SJSA1 (cell line): ENCODE measurements around the gene SLC38A5. TPM values are rescaled to one million over a fixed set of nuclear protein-coding genes. Genes with fewer than 3 reads are reported as not detected.
"Not testable (repeated sequence)": the region's sequence is repeated elsewhere in the genome, so short reads cannot be mapped to it uniquely, and the experiment has no call there.

Experiments
- DNase-seq, 2 experiments: peaks; one replicate each; pipeline ENCODE4 v3.0.0-alpha.2; 2015 to 2020; ENCODE audit warnings: low spot score in 2 of 2, low read depth in 1 of 2
- H3K27ac ChIP-seq: fragments of 250-450 bp; sonication (Bioruptor Pico); 2 replicates; pipeline ENCODE4 v1.5.1; 2020; ENCODE audit warnings: mild to moderate bottlenecking, moderate library complexity
- H3K27me3 ChIP-seq: fragments of 250-450 bp; sonication (Bioruptor Pico); replicated peaks from 2 replicates; pipeline ENCODE4 v1.5.1; 2020; ENCODE audit warnings: mild to moderate bottlenecking, moderate library complexity
- H3K36me3 ChIP-seq: fragments of 250-450 bp; sonication (Bioruptor Pico); 2 replicates; pipeline ENCODE4 v1.5.1; 2020; ENCODE audit warnings: mild to moderate bottlenecking
- H3K4me1 ChIP-seq: fragments of 250-450 bp; sonication (Bioruptor Pico); replicated peaks from 2 replicates; pipeline ENCODE4 v1.6.1; 2021; ENCODE audit warnings: mild to moderate bottlenecking
- H3K4me3 ChIP-seq: fragments of 250-450 bp; sonication (Bioruptor Pico); 2 replicates; pipeline ENCODE4 v1.5.1; 2020; ENCODE audit warnings: mild to moderate bottlenecking
- H3K9me3 ChIP-seq: fragments of 250-450 bp; sonication (Bioruptor Pico); replicated peaks from 2 replicates; pipeline ENCODE4 v1.5.1; 2020; ENCODE audit warnings: mild to moderate bottlenecking
- total RNA-seq: library from RNA; depleted of rRNA; stranded (reverse); fragments of >200 nt; shearing (Covaris generic); gene quantifications from 2 replicates; pipeline ENCODE4 v1.2.3, GENCODE V29; 2014; rRNA removed

Gene SLC38A5
- 0.16 TPM in 1 of 2 replicates, not detected in the other for total RNA-seq

DNA sequence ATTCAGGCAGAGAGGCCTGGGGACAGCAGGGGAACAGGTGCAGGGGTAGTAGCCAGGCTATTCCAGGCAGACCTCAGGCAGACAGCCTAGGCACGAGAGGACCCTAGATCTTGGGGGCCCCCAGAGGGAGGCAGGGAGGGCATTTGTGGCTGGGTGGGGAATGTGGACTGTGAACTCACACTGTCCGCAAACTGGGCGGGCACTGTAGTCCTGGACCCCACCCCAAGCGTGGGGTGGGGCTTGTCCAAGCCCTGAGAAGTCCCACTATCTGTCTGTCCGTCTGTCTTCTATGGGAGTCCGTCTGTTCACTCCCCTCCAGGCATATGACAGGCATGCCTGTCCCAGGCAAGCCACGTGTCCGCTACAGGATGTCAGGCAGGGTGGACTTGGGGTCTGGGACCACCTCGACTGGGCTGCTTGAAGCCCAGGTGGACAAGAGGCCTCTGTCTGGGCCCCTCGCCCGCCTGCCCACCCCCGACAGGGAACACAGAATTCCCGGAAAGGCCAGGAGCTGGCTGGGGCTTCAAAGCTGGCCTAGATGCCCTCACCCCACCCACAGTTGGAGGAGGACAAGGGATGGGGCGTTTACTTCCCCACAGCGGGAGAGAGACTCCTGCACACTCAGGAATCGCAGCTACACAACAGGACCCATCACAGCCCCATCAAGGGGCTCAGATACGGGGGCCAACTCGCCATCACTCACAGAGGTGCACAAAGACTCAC lies at the start of gene SLC38A5:
TSS of gene SLC38A5 (minus strand) at position 151 of the 723 bp plus-strand sequence. CDS start 2,336 bp downstream, outside the sequence.
- no peaks in the 10 kb centered on the region for H3K36me3 ChIP-seq
- H3K27me3 ChIP-seq: no peaks in the 10 kb centered on the region
- DNase-seq: no peak
- H3K4me1 ChIP-seq: peaks cover 8% of the 10 kb centered on the region; the same call in 1 of the 2 replicates
- no peak within 1 kb of the TSS for H3K4me3 ChIP-seq
- no peak within 1 kb of the TSS for H3K27ac ChIP-seq
- no peaks in the 10 kb centered on the region for H3K9me3 ChIP-seq

DNA sequence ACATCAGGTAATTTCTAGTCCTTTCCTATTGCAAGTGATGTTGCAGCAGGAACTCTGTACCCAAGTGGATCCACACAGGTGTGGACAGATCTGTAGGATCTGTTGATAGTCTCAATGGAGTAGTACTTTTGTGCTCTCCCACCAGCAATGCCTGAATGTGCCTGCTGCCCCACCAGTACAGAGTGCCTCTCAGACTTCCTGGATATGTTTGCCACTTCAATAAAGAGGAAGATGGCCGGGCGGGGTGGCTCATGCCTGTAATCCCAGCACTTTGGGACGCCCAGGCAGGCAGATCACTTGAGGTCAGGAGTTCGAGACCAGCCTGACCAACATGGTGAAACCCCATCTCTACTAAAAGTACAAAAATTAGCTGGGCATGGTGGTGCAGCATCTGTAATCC lies 49.4 kb upstream of the SLC38A5 start:
- H3K4me1 ChIP-seq, H3K27me3 ChIP-seq, DNase-seq, H3K9me3 ChIP-seq, H3K27ac ChIP-seq, H3K4me3 ChIP-seq, H3K36me3 ChIP-seq: not testable (repeated sequence)

DNA sequence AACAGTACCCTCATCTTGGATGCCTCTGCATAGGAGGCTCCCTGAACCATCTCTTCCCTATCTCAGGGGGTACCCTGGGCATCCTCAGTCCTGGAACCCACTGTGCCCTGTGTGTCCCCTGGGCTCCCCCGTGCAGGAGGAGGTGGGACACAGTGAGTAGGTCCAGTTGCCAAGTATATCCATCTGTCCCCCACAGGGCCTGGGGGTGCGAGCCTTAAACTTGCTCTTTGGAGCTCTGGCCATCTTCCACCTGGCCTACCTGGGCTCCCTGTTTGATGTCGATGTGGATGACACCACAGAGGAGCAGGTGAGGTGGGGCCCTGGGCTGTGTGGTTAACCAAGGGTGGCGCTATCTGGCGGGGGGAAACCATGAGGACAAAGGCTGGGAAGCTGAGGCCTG lies 46.9 kb upstream of the SLC38A5 start:
- Histone ChIP-seq H3K9me3 (no peaks in the 10 kb centered on the region), H3K4me3 (no peak overlapping the region), H3K27ac (no peak overlapping the region), H3K4me1 (no peaks in the 10 kb centered on the region), H3K36me3 (no peaks in the 10 kb centered on the region), H3K27me3 (no peaks in the 10 kb centered on the region)
- no peak for DNase-seq

DNA sequence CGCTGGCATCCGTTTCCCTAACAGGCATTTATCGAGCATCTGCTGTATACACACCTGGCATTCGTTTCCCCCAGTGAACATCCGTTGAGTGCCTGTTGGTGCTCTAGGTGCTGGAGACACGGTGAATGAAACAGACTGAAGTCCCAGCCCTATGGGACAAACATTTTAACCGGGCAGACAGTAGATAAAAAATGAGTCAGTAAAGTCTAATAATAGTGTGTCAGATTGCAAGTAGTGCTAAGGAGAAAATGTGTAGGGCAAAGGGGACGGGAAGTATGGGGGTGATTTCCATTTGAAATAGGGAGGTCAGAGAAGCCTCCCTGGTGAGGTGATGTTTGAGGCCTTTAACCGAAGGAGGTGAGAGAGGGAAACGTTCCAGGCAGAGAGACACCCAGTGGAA lies 46.2 kb upstream of the SLC38A5 start:
- Histone ChIP-seq H3K4me1 (no peaks in the 10 kb centered on the region), H3K9me3 (no peaks in the 10 kb centered on the region), H3K4me3 (no peak overlapping the region), H3K27me3 (no peaks in the 10 kb centered on the region), H3K27ac (no peak overlapping the region), H3K36me3 (no peaks in the 10 kb centered on the region)
- DNase-seq: no peak

DNA sequence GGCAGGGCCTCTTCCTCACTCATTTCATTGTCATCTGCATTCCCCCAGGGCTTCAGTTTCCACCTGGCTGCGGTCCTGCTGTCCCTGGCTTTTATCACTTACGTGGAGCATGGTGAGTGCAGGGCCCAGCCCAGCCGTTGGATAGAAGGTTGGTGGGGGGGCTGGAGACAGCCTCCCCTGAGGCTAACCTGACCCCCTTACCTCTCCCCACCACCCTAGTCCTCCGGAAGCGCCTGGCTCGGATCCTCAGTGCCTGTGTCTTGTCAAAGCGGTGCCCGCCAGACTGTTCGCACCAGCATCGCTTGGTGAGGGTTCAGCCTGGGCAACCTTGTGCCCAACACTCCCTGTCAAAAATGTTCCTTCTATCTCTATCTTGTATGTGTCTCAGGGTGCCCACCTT lies 45.8 kb upstream of the SLC38A5 start:
- H3K9me3 ChIP-seq: no peaks in the 10 kb centered on the region
- no peaks in the 10 kb centered on the region for H3K36me3 ChIP-seq
- no peak for DNase-seq
- H3K27ac ChIP-seq: no peak overlapping the region
- no peaks in the 10 kb centered on the region for H3K4me1 ChIP-seq
- H3K27me3 ChIP-seq: no peaks in the 10 kb centered on the region
- H3K4me3 ChIP-seq: no peak overlapping the region

DNA sequence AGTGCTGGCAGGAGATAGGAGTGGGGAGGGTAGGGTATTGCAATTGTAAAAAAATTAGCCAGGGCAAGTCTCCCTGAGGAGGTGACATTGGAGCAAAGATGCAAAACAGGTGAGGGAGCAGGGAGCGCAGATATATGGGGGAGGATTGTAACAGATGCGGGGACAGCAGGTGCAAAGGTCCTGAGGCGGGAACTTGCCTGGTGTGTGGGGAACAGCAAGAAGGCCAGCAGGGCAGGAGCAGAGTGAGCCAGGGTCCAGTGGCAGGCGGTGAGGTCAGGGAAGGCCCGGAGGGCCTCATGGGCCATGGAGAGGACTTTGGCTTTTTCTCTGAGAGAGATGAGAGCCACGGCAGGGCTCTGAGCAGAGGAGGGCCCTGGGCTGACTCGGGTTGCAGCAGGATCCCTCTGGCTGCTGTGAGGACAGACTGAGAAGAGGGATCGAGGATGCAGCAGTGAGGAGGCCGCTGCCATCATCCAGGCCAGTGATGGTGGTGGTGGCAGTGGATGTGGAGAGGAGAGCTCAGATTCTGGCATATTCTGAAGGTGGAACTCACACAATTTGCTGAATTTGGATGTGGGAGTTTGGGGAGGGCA lies 44.9 kb upstream of the SLC38A5 start:
- no peaks in the 10 kb centered on the region for H3K27me3 ChIP-seq
- H3K27ac ChIP-seq: no peak overlapping the region
- no peaks in the 10 kb centered on the region for H3K4me1 ChIP-seq
- no peak overlapping the region for H3K4me3 ChIP-seq
- DNase-seq: no peak
- H3K9me3 ChIP-seq: no peaks in the 10 kb centered on the region
- H3K36me3 ChIP-seq: no peaks in the 10 kb centered on the region

DNA sequence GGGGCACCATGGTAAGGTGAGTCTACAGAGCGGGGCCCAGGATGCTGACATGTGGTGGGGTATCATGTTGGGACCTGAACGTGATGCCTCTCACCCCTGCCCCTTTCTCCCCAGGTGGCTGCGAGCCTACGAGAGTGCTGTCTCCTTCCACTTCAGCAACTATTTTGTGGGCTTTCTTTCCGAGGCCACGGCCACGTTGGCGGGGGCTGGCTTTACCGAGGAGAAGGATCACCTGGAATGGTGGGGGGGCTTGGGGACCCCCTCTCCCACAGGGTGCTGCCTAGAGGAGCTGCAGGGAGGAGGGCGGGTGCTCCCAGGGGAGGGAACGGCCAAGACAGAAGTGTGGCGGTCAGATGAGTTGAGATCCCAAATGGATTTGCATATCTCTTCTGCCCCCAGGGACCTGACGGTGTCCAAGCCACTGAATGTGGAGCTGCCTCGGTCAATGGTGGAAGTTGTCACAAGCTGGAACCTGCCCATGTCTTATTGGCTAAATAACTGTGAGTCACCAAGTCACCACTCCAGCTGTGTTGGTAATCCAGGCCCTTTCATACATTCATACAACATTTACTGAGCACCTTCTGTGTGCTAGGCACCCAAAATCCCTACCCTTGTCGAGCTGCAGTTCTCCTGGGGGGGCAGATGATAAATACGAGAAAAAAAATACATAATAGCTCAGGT lies 44.2 kb upstream of the SLC38A5 start:
- Histone ChIP-seq H3K4me3 (no peak overlapping the region), H3K9me3 (no peaks in the 10 kb centered on the region), H3K27me3 (no peaks in the 10 kb centered on the region), H3K27ac (no peak overlapping the region), H3K36me3 (no peaks in the 10 kb centered on the region), H3K4me1 (peaks cover 4% of the 10 kb centered on the region; the same call in 1 of the 2 replicates)
- DNase-seq: no peak

DNA sequence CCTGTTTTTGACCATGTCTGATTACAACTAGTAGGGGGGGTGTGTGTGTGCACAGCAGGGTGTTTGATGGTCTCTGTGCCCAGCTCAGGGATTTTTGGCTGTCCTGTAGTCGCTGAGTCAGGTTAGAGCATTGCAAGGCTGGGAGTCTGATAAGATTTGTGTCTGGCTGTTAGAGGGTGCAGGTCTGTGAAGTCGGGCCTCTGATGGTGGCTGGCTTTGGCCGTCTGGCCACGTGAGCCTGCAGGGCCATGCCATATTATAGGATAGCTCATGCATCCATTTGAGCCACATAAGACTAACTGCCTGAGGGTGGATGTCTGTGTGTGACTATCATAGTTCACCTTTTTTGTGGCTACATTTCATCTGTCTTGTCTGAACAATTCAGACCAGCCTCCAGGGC lies 43.6 kb upstream of the SLC38A5 start:
- no peak overlapping the region for H3K4me3 ChIP-seq
- H3K27me3 ChIP-seq: no peaks in the 10 kb centered on the region
- DNase-seq: no peak
- H3K9me3 ChIP-seq: no peaks in the 10 kb centered on the region
- no peaks in the 10 kb centered on the region for H3K36me3 ChIP-seq
- H3K4me1 ChIP-seq: peaks cover 4% of the 10 kb centered on the region; the same call in 1 of the 2 replicates
- no peak overlapping the region for H3K27ac ChIP-seq

DNA sequence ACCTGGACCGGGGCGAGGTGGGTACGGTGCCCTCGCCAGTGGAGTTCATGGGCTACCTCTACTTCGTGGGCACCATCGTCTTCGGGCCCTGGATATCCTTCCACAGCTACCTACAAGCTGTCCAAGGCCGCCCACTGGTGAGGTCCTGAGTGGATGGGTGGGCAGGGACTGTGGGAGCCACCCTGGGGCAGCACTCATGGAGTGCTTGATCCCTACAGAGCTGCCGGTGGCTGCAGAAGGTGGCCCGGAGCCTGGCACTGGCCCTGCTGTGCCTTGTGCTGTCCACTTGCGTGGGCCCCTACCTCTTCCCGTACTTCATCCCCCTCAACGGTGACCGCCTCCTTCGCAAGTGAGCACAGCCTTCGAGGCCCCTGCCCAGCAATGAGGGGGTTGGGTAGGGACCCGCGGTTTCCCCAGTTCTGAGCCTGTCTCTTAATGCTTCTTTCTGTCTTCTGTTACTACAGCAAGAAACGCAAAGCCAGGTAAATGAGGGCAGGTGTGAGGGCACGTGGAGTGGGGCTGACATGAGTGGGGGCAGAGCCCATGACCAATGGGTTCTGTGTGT lies 42.4 kb upstream of the SLC38A5 start:
- Histone ChIP-seq H3K4me1 (peaks cover 4% of the 10 kb centered on the region), H3K4me3 (no peak overlapping the region), H3K9me3 (no peaks in the 10 kb centered on the region), H3K27ac (no peak overlapping the region), H3K36me3 (no peaks in the 10 kb centered on the region), H3K27me3 (no peaks in the 10 kb centered on the region)
- no peak for DNase-seq

DNA sequence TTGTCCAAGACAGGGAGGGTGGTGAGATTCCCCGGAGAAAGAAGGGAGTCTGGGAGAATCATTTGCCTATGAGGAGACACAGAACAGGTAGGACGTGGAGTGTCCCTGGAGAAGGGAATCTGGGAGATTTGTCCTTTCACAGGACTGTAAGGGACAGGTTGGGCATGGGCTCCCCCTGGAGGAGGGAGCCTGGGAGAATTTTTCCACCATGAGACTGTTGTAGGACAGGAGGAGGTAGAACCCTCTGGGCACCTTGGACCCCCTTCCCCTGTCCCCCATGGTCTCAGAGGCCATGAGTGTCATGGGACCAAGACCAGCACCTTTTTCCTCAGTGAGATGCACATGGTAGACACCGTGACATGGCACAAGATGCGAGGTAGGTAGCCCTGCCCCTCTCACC lies 41.5 kb upstream of the SLC38A5 start:
- Histone ChIP-seq H3K4me1 (peaks cover 4% of the 10 kb centered on the region), H3K27ac (no peak overlapping the region), H3K9me3 (no peaks in the 10 kb centered on the region), H3K27me3 (no peaks in the 10 kb centered on the region), H3K36me3 (no peaks in the 10 kb centered on the region), H3K4me3 (no peak overlapping the region)
- no peak for DNase-seq

DNA sequence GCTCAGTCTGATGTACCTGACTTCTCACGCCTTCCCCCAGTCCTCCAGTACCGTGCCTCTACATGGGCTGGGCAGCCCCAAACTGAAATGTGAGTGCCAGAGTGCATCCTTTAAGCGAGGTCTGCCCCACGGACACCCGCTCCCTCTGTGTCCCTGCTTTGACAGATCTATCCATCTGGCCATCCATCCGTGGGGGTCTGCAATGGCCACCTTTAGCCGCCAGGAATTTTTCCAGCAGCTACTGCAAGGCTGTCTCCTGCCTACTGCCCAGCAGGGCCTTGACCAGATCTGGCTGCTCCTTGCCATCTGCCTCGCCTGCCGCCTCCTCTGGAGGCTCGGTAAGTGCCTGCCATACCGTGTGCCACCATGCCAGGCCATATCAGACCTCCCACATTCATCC lies 39.6 kb upstream of the SLC38A5 start:
- H3K36me3 ChIP-seq: no peaks in the 10 kb centered on the region

DNA sequence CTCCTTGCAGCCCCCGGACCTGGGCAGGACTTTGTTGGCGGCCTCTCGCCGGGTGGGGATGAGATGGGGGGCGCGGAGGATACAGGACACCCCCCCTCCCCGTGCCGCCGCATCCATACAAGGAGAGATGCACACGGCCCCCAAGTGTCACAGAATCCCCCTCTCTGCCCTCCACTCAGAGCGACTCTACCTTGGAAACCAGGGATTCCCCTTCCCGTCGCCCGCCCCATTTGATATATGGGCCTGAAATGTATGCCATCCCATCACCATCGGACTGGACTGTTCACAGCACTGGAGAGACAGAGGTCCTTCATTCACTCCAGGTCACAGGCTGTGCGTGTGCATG lies 39.2 kb upstream of the SLC38A5 start:
- H3K27ac ChIP-seq: no peak overlapping the region
- no peaks in the 10 kb centered on the region for H3K9me3 ChIP-seq
- H3K4me3 ChIP-seq: peak overlapping the region; percentile 65
- DNase-seq: no peak
- peaks cover 4% of the 10 kb centered on the region for H3K4me1 ChIP-seq
- no peaks in the 10 kb centered on the region for H3K36me3 ChIP-seq
- H3K27me3 ChIP-seq: no peaks in the 10 kb centered on the region

More for the DNA sequence above, 39.6 kb upstream of the SLC38A5 start:
- no peak for DNase-seq
- H3K4me3 ChIP-seq: peak overlapping the region; percentile 65
- H3K4me1 ChIP-seq: peaks cover 4% of the 10 kb centered on the region
- no peak overlapping the region for H3K27ac ChIP-seq
- H3K9me3 ChIP-seq: no peaks in the 10 kb centered on the region
- no peaks in the 10 kb centered on the region for H3K27me3 ChIP-seq

DNA sequence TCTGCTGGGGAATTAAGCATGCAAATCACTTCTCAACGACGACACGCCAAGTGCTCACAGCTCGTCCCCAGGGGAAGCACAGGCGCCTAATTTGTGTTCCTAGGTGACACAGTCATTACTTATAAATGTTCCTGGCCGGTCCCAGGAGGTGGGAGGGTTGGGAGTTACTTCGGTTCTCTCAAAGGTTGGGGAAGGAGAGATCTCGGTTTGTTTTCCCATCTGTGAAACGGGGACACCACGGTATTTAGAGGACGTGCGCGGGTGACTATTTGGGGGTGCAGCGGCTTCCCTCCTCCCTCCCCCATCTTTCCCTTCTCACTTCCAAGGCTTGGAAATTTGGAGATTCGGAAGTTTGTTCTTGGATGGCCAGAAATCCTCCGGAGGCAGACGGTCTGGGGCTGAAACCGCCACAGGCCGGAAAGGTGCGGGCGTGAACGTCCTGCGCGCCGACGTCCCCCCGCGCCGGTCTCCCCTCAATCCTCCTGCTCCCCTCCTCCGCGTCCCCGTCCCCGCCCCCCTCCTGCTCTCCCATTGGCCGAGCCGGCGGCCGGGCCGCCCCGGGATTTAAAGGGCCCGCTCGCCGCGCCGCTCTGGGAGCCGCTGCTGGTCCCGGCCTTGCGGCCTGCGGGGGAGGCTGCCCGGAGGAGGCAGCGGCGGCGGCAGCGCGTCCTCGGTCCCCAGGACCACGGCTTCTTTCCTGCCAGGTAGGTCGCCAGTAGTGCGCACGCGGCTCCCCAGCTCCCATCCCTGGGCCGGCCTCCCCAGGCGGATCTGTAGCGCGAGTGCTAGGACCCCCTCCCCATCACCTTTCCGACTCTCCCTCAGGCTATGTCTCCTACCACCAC lies 38.6 kb upstream of the SLC38A5 start, which contains the start of gene PORCN:
TSS of gene PORCN (plus strand) at position 593 of the 845 bp plus-strand sequence. CDS start 829 bp downstream, outside the sequence.
- peak within 1 kb of the TSS; percentile 65 for H3K4me3 ChIP-seq
- peak within 1 kb of the TSS; percentile 62 for H3K27ac ChIP-seq
- no peaks in the 10 kb centered on the region for H3K27me3 ChIP-seq
- H3K36me3 ChIP-seq: no peaks in the 10 kb centered on the region
- peaks cover 4% of the 10 kb centered on the region for H3K4me1 ChIP-seq
- peak in 1 of 2 experiments; percentile 73 for DNase-seq
- H3K9me3 ChIP-seq: no peaks in the 10 kb centered on the region
